ENCODE data around the gene ZNF385C. TPM values are rescaled to one million over a fixed set of nuclear protein-coding genes. Genes with fewer than 3 reads are reported as not detected.

The ZNF385C gene
- total RNA-seq, 4 donors from 2014 or later = 0.47 to 1.9 (median 0.68) TPM

- H3K4me3 ChIP-seq = no peak overlapping the region
- no peak for DNase-seq (ENCODE audit: low spot score in 2 of 2)
- TF ChIP-seq CTCF (IDR thresholded peaks at IDR 0.05) (no peak), EP300 (IDR thresholded peaks at IDR 0.05) (no peak), POLR2AphosphoS5 (IDR thresholded peaks at IDR 0.05) (no peak), POLR2A (IDR thresholded peaks at IDR 0.05) (no peak)
- H3K27me3 ChIP-seq = peaks cover 30% of the 10 kb centered on the region
- H3K27ac ChIP-seq = no peak overlapping the region
- peaks cover 6% of the 10 kb centered on the region for H3K4me1 ChIP-seq
- 55% methylated on average over 5 of the region's 6 CpGs for WGBS
- H3K9me3 ChIP-seq = no peaks in the 10 kb centered on the region
- H3K36me3 ChIP-seq = no peaks in the 10 kb centered on the region
Observed at GRCh38 chr17:42092939-42093338, 5.3 kb downstream of the ZNF385C start.

- H3K27ac ChIP-seq = no peak overlapping the region
- 88% methylated on average over 8 of the region's 8 CpGs for WGBS
- TF ChIP-seq POLR2AphosphoS5 (IDR thresholded peaks at IDR 0.05) (no peak), CTCF (IDR thresholded peaks at IDR 0.05) (no peak), EP300 (IDR thresholded peaks at IDR 0.05) (no peak), POLR2A (IDR thresholded peaks at IDR 0.05) (no peak)
- no peak for DNase-seq (ENCODE audit: low spot score in 2 of 2)
- H3K36me3 ChIP-seq = no peaks in the 10 kb centered on the region
- H3K9me3 ChIP-seq = no peaks in the 10 kb centered on the region
- no peaks in the 10 kb centered on the region for H3K4me1 ChIP-seq
- H3K27me3 ChIP-seq = peaks cover 14% of the 10 kb centered on the region
- H3K4me3 ChIP-seq = no peak overlapping the region
Observed at GRCh38 chr17:42090964-42091790, 7.1 kb downstream of the ZNF385C start.

GRCh38 chr17:42088736-42089135 lies 9.5 kb downstream of the ZNF385C start:
- no peak overlapping the region for H3K27ac ChIP-seq
- H3K27me3 ChIP-seq = peaks cover 14% of the 10 kb centered on the region
- DNase-seq (ENCODE audit: low spot score in 2 of 2) = no peak
- TF ChIP-seq POLR2A (IDR thresholded peaks at IDR 0.05) (no peak), EP300 (IDR thresholded peaks at IDR 0.05) (no peak), POLR2AphosphoS5 (IDR thresholded peaks at IDR 0.05) (no peak), CTCF (IDR thresholded peaks at IDR 0.05) (no peak)
- no peaks in the 10 kb centered on the region for H3K36me3 ChIP-seq
- WGBS = 93% methylated on average over 8 of the region's 8 CpGs
- H3K4me3 ChIP-seq = no peak overlapping the region
- no peaks in the 10 kb centered on the region for H3K9me3 ChIP-seq
- no peaks in the 10 kb centered on the region for H3K4me1 ChIP-seq

GRCh38 chr17:42087736-42088705 lies 10.3 kb downstream of the ZNF385C start:
- no peak overlapping the region for H3K4me3 ChIP-seq
- H3K27me3 ChIP-seq = peaks cover 14% of the 10 kb centered on the region
- H3K4me1 ChIP-seq = no peaks in the 10 kb centered on the region
- no peak for TF ChIP-seq POLR2A (IDR thresholded peaks at IDR 0.05)
- TF ChIP-seq EP300 (IDR thresholded peaks at IDR 0.05) = no peak
- no peak for TF ChIP-seq CTCF (IDR thresholded peaks at IDR 0.05)
- TF ChIP-seq POLR2AphosphoS5 (IDR thresholded peaks at IDR 0.05) = no peak
- DNase-seq (ENCODE audit: low spot score in 2 of 2) = no peak
- H3K9me3 ChIP-seq = no peaks in the 10 kb centered on the region
- no peaks in the 10 kb centered on the region for H3K36me3 ChIP-seq
- no peak overlapping the region for H3K27ac ChIP-seq
- WGBS = 56% methylated on average over 17 of the region's 20 CpGs
